MM.1S (cell line): Measurements from ENCODE around the gene MUC16.

ENCODE experiments used
- CTCF ChIP-seq: fragments of 300-600 bp; sonication (generic); IDR thresholded peaks from 2 replicates; pipeline ENCODE4 v1.5.1; 2016; ENCODE audit warnings: antibody characterized with exemption, low read length, mixed read lengths
- EZH2 ChIP-seq: fragments of 300-600 bp; sonication (generic); optimal IDR thresholded peaks from 2 replicates; pipeline ENCODE3; 2017; ENCODE audit warnings: low read depth, mild to moderate bottlenecking, antibody characterized with exemption, low read length, mixed read lengths

- TF ChIP-seq CTCF (no peak), EZH2 (no peak)
Observed at GRCh38 chr19:9041023-9041422, 30.8 kb upstream of the MUC16 start.
